Raji (cell line): ENCODE data around the gene NFU1.

Experiments used
- POLR2A ChIP-seq: IDR thresholded peaks from 2 replicates; pipeline ENCODE4 v1.6.1; 2011; ENCODE audit warnings: low read depth, low read length, control low read depth; ENCODE audit not compliant: insufficient read depth

Gene NFU1

DNA sequence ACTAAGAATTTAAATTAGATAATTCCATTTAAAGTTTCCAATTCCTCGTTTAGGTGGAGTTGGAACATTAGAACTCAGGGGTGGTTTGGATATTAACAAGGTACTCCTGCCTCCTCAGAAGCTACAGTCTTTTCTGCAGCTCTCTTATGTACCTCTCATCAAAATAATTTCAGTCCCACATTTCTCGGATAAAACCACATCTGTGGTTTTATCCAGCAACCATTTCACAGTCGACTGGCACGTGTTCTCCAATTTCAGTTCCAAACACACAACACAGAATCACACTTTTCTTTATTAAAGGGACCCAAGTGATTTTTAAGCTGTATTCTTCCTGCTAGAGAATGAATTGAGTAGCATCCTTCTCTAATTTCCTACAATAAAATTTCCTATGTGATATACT lies 22.7 kb upstream of the NFU1 start:
- no peak for TF ChIP-seq POLR2A

DNA sequence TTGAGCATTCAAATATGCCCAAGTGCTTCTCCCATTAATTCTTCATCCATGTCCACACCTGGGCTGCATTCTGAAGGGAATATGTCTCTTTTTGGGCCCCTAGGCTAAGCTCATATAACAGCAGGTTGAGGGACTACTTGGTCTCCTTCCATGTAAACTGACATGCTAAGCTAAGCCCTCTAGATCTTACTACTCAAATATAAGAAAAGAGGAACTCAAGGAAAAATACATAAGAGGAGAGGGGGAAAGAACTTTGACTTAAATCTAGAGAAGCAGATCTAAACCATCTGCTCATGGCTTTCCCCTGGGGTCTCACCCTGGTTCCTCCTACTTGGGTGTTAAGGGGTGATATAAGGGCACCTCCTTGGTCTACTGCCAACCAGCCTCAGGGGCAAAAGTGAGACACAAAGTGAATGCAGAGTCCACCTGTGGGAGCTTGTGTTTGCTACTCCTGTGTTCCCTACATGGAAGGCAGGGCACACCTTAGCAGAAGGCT lies 19.8 kb upstream of the NFU1 start:
- TF ChIP-seq POLR2A = no peak

DNA sequence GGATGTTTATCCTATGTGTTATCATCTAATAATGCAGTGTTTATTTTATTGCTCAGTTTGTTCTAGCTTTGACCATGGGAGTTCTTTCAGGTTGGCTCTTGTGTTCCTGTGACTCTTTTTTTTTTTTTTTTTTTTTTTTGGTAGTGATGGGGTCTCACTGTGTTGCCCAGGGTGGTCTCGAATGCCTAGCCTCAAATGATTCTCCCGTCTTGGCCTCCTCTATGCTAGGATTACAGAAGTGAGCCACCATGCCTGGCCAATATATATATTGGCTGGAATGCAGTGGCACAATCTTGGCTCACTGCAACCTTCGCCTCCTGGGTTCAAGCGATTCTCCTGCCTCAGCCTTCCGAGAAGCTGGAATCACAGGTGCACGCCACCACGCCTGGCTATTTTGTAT lies 18.9 kb upstream of the NFU1 start:
- TF ChIP-seq POLR2A = no peak

DNA sequence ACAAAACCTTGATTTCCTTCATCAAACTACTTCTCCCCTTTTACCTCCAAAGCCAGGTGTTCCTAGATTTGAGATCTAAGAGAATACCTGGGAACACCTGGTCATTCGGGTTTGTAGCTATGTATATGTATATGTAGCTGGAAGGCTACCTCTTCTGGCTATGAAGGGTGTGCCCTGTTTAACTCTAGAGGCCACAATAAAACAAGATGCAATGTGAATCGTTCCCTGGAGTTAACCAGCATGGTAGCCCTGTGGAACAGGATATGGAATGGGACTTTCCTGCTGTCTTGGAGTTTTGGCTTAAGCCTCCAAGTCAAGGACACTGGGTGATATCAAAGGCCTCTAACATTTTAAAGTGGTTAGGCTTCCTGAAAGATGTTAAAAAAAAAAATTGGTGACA lies 17.7 kb upstream of the NFU1 start:
- TF ChIP-seq POLR2A = no peak

DNA sequence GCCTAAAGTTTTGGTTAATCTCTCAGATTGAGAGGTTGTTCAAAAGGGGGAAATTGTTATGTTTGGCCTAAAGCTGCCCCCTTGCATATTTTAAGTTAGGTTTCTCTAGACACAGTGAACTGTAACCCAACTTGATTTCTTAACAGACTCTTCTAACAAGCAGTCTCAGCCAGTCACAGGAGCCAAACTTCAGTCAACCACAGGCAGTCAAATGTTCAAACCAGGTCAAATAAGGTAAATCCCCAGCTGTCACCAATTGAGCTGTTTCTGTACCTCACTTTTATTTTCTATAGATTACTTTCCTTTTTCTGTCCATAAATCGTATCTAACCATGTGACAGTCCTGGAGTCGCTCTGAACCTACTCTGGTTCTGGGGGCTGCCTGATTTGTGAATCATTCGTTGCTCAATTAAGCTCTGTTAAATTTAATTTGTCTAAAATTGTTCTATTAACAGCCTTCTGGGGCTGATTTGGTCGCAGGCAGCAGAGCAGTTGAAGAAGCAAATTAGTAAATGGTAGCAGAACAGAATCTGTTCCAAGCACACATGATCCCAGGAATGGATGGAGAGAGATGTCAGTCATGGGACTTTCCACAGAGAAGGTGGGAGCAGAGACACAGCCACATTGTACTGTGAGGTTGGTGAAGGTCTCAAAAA lies 16.4 kb upstream of the NFU1 start:
- TF ChIP-seq POLR2A = no peak

DNA sequence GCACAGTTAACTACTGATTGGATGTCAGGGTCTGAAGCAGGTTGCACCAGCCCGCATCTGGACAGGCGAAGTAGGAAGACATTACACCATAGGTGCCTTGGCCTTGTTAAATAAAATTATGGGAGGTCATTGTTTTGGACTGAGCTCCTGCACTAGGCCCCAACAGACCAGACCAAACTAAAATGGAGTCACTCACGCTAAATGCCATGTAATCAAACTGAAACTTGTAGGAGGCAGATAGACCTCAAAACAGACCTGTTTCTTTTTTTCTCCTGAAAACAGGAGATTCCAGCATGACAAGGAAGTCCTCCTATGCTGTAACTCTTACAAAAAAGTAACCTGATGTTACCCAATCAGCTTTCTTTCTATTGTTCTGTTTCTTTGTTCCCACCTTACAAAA lies 15.5 kb upstream of the NFU1 start:
- TF ChIP-seq POLR2A = no peak

DNA sequence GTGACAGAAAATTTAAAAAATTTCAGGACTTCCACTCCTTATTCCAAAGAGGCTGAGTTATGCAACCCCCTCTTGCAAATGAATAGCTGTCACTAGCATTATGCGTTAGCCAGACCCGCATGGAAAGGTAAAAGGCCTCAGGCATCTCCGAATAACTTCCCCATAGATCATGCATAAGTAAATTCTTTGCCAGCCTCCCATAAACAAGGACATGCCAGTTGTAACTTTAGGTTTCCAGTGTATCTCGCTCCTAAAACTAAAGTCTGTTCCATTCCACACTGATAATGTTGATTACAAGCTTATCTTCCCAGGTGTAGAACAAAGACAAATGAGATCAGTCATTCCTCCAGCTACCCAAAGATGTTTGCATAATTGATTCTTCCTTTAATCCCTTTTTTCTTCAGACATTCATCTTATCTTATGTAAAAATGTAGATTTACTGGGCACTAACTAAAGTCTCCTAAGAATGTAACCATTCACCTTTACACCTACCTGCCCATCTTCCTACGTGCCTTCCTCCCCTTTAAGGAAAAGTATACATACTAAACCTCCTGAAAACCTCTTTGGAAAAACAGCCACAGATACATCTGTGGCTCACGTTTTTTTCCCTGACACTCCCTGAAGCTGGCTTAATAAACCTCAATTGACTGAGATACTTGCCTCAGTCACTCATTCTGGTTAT lies 13.6 kb upstream of the NFU1 start:
- no peak for TF ChIP-seq POLR2A

DNA sequence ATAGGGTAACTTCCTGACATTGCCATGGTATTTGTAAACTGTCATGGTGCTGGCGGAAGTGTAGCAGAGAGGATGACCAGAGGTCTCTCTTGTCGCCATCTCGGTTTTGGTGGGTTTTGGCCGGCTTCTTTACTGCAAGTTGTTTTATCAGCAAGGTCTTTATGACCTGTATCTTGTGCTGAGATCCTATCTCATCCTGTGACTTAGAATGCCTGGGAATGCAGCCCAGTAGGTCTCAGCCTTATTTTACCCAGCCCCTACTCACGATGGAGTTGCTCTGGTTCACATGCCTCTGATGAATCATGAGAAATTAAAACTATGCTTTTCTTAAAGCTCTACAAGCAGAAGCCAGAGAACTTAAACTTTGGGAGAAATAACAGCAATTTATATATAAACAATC lies 12.7 kb upstream of the NFU1 start:
- no peak for TF ChIP-seq POLR2A

DNA sequence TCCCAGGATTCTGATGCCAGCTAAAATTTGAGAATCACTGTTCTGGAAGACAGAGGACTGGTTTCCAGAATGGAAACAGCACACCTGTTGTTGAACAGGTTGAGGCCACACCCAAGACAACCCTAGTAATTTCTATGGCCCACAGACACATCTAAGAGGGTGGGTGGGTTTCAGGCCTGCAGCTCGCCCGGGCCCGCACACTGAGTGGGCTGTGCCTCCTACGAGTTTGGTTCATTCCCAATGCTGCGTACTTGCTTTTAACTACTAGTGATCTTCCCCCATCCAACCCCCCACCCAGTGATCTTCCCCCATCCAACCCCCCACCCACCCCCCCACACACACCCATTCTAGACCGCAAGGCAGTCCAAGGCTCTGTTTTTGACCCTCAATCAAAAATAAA lies 1.3 kb upstream of the NFU1 start:
- TF ChIP-seq POLR2A = no peak

DNA sequence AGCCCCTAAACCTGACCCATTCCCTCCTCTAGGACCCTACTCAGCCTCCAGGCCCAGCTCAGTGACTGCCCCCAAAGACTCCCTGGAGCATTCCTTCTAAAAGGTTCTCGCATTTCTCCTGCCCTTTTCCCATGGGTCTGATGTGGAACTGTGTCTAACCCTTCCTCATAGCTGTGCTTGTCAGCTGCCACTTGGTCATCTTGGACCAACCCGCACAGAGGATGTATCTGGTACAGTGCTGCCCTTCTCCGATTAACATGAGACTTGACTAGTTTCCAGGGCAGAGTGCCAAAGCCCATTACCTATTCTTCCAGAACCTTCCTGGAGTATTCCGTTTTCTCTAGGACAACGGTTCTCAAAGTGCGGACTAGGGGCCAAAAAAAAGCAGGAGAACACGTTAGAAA lies 518 bp upstream of the NFU1 start:
- TF ChIP-seq POLR2A = no peak

DNA sequence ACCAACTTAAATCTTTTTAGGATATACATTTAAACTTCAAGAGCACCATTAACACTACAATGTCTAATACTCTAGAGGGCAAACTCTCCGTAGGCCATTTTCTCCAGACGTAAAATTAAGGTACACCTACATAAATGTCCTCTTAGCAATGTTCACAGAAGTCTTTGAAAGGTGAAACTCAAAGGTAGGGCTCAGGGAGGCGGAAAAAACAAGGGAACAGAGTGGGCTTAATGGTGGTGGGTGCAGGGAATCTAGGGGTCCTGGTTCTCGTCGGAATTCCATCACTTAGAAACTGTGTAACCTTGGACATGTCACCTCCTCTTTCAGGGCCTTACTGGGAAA lies 668 bp downstream of the NFU1 start:
- TF ChIP-seq POLR2A = no peak

DNA sequence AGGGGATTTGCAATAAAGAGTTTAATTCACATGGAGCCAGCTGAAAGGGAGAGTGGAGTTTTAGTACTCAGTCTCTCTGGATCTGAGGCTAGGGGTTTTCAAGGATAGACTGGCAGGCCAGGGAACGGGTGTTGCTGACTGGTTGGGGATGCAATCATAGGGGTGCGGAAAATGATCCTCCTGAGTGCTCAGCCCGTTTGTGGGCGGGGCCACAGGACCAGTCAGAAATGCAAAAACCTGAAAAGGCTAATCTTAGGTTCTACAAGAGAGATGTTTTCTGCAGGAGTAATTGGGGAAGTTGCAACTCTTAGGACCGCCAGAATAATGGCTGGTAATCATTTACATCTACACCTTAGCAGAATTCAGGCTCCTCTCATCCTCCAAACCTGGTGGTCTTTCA lies 2.5 kb downstream of the NFU1 start:
- TF ChIP-seq POLR2A = no peak

DNA sequence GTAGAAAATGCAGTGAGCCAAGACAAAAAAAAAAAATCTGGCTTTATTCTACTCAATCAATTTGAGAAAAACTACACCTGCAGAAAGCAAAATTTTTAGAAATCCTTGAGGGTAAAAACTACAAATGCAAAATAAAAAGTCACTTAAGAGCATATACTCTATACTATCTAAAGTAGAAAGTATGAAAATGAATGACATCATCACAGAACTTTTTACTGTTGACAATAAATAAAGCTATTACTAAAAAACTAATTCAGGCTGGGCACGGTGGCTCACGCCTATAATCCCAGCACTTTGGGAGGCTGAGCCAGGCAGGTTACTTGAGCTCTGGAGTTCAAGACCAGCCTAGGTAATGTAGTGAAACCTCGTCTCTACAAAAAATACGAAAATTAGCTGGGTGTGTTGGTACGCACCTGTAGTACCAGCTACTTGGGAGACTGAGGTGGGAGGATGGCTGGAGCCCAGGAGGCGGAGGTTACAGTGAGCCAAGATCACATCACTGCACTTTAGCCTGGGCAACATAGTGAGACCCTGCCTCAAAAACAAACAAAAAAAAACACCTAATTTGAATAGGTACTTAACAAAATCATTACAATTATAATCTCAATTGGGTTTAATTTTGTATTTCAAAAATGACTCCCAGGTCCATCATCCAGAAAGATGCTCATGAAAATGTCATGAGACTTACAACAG lies 7.6 kb downstream of the NFU1 start:
- no peak for TF ChIP-seq POLR2A

DNA sequence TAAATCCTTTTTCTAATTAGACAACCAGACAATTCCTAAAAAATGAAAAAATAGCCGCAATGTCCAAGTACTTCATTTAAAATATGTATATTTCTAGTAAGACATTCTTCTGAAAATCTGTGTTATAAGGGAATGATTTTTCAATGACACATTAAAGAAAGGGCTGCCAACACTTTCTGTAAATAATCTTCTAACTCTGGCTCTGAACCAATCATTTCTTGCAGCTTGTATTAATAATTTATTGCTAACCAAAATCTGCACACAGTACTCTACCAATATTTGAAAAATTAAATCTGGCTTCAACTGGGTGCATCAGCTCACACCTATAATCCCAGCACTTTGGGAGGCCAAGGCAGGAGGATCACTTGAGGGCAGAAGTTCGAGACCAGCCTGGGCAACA lies 8.3 kb downstream of the NFU1 start:
- TF ChIP-seq POLR2A = no peak

DNA sequence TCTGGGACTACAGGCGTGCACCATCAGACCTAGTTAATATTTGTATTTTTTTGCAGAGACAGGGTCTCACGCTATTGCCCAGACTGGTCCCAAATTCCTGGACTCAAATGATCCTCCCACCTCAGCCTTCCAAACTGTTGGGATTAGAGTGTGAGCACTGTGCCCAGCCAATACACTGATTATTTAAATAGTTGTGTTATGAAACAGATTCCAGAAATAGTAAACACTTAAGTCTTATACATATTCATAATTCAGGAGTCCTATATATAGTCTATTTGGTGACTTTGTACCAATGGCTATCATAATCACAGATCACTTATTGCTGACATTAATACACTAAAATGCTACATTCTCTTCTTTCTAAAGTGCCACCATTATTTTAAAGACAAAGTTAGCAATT lies 12.8 kb downstream of the NFU1 start:
- TF ChIP-seq POLR2A = no peak

DNA sequence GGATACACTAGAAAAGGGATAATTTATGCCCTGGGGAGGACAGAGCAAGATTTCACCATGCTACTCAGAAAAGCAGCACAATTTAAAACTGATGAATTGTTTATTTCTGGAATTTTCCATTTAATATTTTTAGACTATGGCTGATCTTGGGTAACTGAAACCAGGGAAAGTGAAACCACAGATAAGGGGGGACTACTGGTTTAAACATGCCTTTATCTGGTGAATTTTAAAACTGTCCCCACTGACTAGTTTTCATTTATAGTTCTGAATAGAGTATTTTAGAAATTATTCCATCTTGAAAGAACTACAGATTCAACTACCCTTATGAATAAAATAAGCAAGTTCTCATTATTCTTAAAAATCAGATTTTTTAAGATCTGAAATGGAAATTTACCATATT lies 15.0 kb downstream of the NFU1 start:
- TF ChIP-seq POLR2A = no peak
